C4-2B (cell line): ENCODE measurements around the gene KCNIP4.

Experiments used
- ZFX ChIP-seq: fragments of 450-650 bp; IDR thresholded peaks from 2 replicates; pipeline ENCODE4 v1.6.1; 2017
- TF ChIP-seq, protein P1 (sequence below): fragments of 450-650 bp; conservative IDR thresholded peaks from 2 replicates; pipeline ENCODE4 v1.5.1; 2017; ENCODE audit warnings: mild to moderate bottlenecking

DNA sequence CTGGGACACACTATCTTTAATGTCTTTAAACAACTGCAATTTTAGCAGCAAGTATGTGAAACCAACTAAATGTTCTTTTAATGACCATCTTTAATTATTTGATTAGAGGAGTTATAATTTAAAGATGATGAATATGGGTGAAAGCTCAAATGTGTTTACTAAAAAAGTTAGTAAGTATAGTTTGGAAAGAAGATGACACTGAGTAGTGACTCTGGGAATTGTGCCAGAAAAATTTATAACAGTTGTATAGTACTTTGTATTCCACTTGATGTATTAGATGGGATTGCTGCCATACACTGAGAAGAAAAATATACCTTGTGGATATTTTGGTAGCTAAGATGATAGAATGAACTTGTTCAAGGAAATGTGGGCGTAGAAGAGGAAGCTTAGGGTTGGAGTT is 1267.8 kb downstream of the KCNIP4 start:
- TF ChIP-seq, protein P1, sequence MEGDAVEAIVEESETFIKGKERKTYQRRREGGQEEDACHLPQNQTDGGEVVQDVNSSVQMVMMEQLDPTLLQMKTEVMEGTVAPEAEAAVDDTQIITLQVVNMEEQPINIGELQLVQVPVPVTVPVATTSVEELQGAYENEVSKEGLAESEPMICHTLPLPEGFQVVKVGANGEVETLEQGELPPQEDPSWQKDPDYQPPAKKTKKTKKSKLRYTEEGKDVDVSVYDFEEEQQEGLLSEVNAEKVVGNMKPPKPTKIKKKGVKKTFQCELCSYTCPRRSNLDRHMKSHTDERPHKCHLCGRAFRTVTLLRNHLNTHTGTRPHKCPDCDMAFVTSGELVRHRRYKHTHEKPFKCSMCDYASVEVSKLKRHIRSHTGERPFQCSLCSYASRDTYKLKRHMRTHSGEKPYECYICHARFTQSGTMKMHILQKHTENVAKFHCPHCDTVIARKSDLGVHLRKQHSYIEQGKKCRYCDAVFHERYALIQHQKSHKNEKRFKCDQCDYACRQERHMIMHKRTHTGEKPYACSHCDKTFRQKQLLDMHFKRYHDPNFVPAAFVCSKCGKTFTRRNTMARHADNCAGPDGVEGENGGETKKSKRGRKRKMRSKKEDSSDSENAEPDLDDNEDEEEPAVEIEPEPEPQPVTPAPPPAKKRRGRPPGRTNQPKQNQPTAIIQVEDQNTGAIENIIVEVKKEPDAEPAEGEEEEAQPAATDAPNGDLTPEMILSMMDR, result no peak
- TF ChIP-seq ZFX, result no peak
